ENCODE data around the gene EXOC4. TPM values are rescaled to one million over a fixed set of nuclear protein-coding genes. Genes with fewer than 3 reads are reported as not detected.

Gene EXOC4
- total RNA-seq, 1 experiment from 2014 or later, result 91.9 TPM

DNA sequence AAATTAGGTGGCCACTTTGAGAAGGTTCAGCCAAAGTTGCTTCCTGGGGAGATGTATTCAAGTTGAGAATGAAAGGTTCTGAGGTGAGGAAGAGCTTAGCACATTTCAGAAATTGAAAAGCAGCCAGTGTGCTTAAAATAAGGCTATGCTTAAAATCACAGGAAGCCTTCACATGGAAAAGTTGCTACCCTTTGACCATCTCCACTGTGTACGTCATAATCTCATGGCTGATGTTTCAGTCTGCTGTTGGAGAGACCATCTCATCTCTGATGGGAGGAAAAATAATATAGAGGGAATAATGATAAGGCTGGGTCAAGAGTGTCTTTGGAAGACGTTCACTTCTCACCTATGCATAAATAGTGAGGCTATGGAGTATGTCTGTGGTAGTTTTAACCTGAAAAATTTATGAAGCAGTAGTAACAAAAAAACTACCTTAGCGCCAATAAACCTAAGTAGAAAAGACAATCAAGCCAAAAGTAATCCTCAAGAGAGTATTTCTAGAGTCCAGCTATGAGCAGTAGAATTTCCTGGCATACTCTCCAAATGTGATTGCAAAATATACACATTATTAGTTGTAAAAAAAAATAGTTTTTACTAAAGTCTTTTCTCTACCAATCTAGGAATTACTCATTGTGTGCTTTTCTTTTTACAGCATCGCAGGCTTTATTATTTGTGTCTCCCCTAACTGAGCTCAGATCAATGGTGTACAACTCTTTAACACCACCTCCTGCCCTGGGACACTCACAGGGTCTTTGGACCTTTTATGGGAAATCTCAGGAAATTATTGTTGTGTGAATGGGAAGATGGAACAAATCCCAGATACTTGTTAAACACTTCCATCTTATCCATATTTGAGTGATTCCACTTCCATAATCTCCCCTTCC is 439.1 kb downstream of the EXOC4 start:
- no peaks in the 10 kb centered on the region for H3K27me3 Mint-ChIP-seq (ENCODE audit: unreplicated experiment)
- TF ChIP-seq, protein P1, sequence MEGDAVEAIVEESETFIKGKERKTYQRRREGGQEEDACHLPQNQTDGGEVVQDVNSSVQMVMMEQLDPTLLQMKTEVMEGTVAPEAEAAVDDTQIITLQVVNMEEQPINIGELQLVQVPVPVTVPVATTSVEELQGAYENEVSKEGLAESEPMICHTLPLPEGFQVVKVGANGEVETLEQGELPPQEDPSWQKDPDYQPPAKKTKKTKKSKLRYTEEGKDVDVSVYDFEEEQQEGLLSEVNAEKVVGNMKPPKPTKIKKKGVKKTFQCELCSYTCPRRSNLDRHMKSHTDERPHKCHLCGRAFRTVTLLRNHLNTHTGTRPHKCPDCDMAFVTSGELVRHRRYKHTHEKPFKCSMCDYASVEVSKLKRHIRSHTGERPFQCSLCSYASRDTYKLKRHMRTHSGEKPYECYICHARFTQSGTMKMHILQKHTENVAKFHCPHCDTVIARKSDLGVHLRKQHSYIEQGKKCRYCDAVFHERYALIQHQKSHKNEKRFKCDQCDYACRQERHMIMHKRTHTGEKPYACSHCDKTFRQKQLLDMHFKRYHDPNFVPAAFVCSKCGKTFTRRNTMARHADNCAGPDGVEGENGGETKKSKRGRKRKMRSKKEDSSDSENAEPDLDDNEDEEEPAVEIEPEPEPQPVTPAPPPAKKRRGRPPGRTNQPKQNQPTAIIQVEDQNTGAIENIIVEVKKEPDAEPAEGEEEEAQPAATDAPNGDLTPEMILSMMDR (IDR thresholded peaks at IDR 0.05; ENCODE audit: unreplicated experiment), result no peak
- intact Hi-C loops (cut with micrococcal nuclease; ENCODE audit: unreplicated experiment), result no loop called here
- CTCF ChIA-PET, result no interaction called here
- H3K4me1 Mint-ChIP-seq (ENCODE audit: low read depth, unreplicated experiment), result peaks cover 8% of the 10 kb centered on the region
- no peak overlapping the region for H3K4me3 Mint-ChIP-seq (ENCODE audit: low read depth, unreplicated experiment)
- DNase-seq, result no peak
- H3K9me3 Mint-ChIP-seq (ENCODE audit: low read depth, unreplicated experiment), result no peaks in the 10 kb centered on the region
- no TSS peak for BruUV-seq (replicated peaks)
- no peak overlapping the region for H3K27ac Mint-ChIP-seq (ENCODE audit: unreplicated experiment)
- no peaks in the 10 kb centered on the region for H3K36me3 Mint-ChIP-seq (ENCODE audit: insufficient read depth, unreplicated experiment)

DNA sequence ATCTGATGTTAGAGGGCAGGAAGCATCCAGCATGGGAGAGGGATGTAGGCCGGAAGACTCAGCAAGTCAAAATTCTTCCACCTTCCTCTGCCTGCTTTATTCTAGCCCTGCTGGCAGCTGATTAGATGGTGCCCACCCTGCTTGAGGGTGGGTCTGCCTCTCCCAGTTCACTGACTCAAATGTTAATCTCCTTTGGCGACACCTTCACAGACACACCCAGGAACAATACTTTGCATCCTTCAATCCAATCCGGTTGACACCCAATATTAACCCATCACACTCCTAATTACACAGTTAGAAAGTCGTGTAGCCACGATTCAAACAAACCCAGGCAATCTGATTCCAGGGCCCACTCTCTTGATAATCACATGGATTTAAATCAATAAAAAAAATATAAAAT is 440.4 kb downstream of the EXOC4 start:
- Mint-ChIP-seq H3K9me3 (ENCODE audit: low read depth, unreplicated experiment) (no peaks in the 10 kb centered on the region), H3K36me3 (ENCODE audit: insufficient read depth, unreplicated experiment) (no peaks in the 10 kb centered on the region), H3K4me3 (ENCODE audit: low read depth, unreplicated experiment) (no peak overlapping the region), H3K27ac (ENCODE audit: unreplicated experiment) (no peak overlapping the region), H3K27me3 (ENCODE audit: unreplicated experiment) (no peaks in the 10 kb centered on the region), H3K4me1 (ENCODE audit: low read depth, unreplicated experiment) (peaks cover 8% of the 10 kb centered on the region)
- no peak for DNase-seq
- intact Hi-C loops (cut with micrococcal nuclease; ENCODE audit: unreplicated experiment), result no loop called here
- BruUV-seq (replicated peaks), result no TSS peak
- CTCF ChIA-PET, result no interaction called here
- TF ChIP-seq, protein P1 (IDR thresholded peaks at IDR 0.05; ENCODE audit: unreplicated experiment), result no peak

DNA sequence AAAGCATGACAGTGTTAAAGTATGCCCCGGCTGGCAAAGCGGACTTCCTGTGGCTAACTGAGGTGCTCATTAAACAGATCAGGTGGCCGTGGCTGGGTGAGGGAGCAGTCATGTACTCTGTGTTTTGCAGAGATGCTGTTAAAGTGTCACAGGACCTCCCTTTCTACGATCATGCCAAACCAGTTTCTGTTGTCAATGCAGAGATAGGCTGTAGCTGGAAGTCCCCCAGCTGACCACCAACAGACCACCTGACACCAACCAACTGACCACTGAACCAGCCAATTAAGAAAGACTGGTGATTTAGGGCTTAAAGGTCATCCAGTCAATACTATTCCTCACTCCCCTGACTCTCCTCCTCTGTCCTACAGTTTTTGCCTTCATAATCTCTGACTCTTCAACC is 443.2 kb downstream of the EXOC4 start:
- no peak overlapping the region for H3K4me3 Mint-ChIP-seq (ENCODE audit: low read depth, unreplicated experiment)
- intact Hi-C loops (cut with micrococcal nuclease; ENCODE audit: unreplicated experiment), result no loop called here

DNA sequence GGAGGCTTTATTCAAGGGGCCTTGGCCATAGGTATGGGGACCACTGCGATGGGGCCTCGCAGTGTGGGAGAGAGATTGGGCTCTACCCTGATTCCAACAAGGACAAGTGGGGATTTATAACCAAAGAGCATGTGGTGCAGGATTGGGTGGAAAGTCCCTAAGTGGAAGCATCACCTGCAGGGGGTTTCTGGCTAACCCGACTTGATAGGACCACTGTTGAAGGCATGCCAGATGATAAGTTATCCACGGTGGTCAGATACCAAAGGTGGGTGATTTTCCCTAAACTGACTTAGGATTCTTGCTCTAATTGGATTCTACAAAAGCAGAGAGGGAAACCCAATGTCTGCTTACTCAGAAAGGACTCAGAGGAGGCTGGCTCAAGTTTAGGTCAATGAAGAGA is 444.7 kb downstream of the EXOC4 start:
- CTCF ChIA-PET, result no interaction called here
- Mint-ChIP-seq H3K4me3 (ENCODE audit: low read depth, unreplicated experiment) (no peak overlapping the region), H3K4me1 (ENCODE audit: low read depth, unreplicated experiment) (no peaks in the 10 kb centered on the region), H3K9me3 (ENCODE audit: low read depth, unreplicated experiment) (no peaks in the 10 kb centered on the region), H3K27me3 (ENCODE audit: unreplicated experiment) (no peaks in the 10 kb centered on the region), H3K27ac (ENCODE audit: unreplicated experiment) (no peak overlapping the region), H3K36me3 (ENCODE audit: insufficient read depth, unreplicated experiment) (no peaks in the 10 kb centered on the region)
- intact Hi-C loops (cut with micrococcal nuclease; ENCODE audit: unreplicated experiment), result no loop called here
- DNase-seq, result no peak
- TF ChIP-seq, protein P1 (IDR thresholded peaks at IDR 0.05; ENCODE audit: unreplicated experiment), result no peak
- BruUV-seq (replicated peaks), result no TSS peak

More for the DNA sequence above, 443.2 kb downstream of the EXOC4 start:
- H3K27ac Mint-ChIP-seq (ENCODE audit: unreplicated experiment), result no peak overlapping the region
- TF ChIP-seq, protein P1 (IDR thresholded peaks at IDR 0.05; ENCODE audit: unreplicated experiment), result no peak
- H3K4me1 Mint-ChIP-seq (ENCODE audit: low read depth, unreplicated experiment), result no peaks in the 10 kb centered on the region
- H3K9me3 Mint-ChIP-seq (ENCODE audit: low read depth, unreplicated experiment), result no peaks in the 10 kb centered on the region
- DNase-seq, result no peak
- no TSS peak for BruUV-seq (replicated peaks)
- H3K27me3 Mint-ChIP-seq (ENCODE audit: unreplicated experiment), result no peaks in the 10 kb centered on the region
- no peaks in the 10 kb centered on the region for H3K36me3 Mint-ChIP-seq (ENCODE audit: insufficient read depth, unreplicated experiment)
- CTCF ChIA-PET, result no interaction called here

Measured in Calu3 (cell line).